Lower leg skin (tissue), 3 donors: ENCODE results near the gene XDH.

Experiments
- CTCF ChIP-seq, 3 donors: fragments of 450-650 bp; IDR thresholded peaks; one replicate each; pipeline ENCODE4 v1.5.1; 2016; ENCODE audit warnings: antibody characterized with exemption in 3 of 3, mild to moderate bottlenecking in 3 of 3, moderate library complexity in 2 of 3
- POLR2A ChIP-seq, 2 donors: fragments of 450-650 bp; IDR thresholded peaks; one replicate each; pipeline ENCODE4 v1.6.1; 2016 to 2017; ENCODE audit warnings: antibody characterized with exemption in 2 of 2, mild to moderate bottlenecking in 1 of 2, moderate library complexity in 1 of 2

- TF ChIP-seq CTCF (IDR thresholded peaks at IDR 0.05) (no peak), POLR2A (IDR thresholded peaks at IDR 0.05) (no peak)
These were observed 47.8 kb downstream of the XDH start for GRCh38 chr2:31366733-31367132.
